GM18508 (cell line): Measurements from ENCODE around the gene DCDC2B.

Source experiments
- ATAC-seq: cut with Tn5 transposase; IDR thresholded peaks from one replicate; pipeline ENCODE4 v1.9.1; 2021; ENCODE audit warnings: moderate number of reproducible peaks; ENCODE audit not compliant: insufficient read depth, unreplicated experiment

The DCDC2B gene

GRCh38 chr1:32195972-32196823 is 12.7 kb upstream of the DCDC2B start:
- no peak for ATAC-seq

DNA sequence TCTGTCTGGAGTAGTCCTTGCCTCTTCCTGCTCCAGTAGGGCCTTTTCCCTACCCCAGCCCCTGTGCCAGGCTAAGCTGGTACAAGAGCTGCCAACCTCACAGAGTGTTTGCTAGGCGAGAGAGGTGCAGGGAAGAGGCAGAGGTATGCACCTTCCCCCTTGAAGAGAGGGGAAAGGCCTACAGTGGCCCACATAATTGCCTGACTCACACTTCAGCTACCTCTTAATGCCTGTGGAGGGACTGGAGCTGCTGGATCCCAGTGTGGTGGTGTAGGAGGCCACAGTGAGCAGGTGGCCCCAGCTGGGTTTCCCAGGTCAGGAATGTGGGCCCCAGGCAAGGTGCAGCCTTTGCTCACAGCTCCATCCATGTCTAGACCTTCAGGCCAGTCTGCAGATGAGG is 11.8 kb upstream of the DCDC2B start:
- ATAC-seq: no peak

DNA sequence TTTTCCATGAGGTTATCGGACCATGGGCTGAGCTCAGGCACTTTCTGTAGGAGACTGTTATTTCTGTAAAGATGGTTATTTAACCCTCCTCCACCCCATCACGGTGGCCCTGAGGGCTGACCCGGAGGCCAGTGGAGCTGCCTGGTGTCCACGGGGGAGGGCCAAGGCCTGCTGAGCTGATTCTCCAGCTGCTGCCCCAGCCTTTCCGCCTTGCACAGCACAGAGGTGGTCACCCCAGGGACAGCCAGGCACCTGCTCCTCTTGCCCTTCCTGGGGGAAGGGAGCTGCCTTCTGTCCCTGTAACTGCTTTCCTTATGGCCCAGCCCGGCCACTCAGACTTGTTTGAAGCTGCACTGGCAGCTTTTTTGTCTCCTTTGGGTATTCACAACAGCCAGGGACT is 11.1 kb upstream of the DCDC2B start:
- ATAC-seq: no peak

DNA sequence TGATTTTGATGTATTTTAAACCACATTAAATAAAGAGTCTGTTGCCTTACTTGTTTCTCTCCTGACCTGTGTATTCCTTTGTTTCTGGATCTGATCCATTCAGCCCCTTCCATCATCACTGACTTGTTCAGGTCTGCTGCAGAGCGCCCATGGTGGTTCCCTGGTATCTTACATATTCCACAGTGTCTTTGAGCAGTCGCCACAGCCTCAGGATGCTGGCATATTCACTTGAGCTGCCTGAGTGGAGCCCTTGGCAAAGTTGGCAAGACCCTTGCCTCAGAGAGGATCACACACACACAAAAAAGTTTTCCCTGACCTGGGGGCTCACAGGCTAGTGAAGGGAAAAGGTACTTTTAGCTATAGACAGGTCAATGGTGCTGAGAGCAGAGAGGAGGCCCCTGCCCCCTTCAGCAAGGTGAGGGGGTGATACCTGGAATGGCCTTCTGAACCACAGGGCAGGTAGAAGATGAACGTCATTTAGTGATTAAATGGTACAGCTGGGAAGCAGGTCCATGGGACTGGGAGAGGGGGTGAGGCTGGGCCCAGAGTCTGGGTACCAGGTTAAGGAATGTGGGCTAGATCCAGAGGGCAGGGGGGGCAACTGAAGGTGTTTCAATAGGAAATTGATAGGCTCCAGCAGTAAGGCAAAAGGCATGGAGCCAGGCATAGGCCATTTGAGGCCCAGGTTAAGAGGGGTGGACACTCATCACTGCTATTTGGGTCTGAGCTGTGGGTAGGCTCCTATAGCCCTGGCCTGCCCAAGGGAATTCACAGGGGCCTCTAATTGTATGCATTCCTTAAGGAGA is 10.4 kb upstream of the DCDC2B start:
- no peak for ATAC-seq

DNA sequence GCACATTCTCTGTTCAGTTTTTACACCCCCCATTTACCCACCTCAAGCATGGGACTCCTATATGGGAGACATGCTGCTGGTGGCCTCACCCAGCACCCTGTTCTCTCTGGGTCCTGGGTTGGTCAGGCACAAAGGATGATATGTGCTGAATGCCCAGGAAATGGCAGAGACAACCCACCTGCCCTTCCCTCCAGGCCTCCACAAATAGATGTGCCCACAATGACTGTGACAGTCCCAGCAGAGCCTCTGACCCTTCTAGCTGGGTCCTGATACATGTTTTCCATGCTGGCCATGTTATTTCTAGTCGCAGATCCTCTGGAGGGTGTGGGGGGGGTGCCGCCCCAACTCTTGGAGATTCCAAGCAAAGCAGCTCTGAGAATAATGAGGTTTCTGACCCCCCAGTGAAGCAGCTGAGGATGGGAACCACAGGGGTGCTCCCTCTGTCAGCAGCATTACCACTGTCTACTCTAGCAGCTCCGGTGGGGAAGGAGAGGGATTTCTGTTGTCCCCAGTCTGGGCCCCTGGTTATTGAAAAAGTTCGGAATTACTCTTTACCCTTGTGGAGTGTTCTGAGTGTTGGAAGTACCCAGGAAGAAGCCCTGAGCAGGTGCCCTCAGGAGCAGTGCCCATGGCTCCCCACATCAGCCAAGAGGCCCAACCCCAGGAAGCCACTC is 9.7 kb upstream of the DCDC2B start:
- no peak for ATAC-seq

DNA sequence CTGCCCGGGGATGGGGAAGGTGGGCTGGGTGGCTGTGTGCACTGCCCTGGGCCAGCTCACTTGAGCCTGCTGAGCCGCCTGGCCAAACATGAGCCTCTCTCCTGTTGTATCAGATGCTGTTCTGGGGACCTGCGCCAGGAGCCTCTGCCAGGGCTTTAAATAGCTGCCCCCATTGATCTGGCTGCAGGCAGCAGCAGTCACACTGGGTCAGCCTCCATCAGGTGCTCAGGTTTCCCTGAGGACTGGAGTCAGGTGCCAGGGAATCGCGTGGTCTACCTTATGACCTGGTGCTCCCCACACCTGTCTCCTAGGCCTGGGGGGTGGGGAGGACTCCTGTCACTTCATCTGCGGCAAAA is 9.2 kb upstream of the DCDC2B start:
- no peak for ATAC-seq

GRCh38 chr1:32200226-32201010 is 8.5 kb upstream of the DCDC2B start, which contains the start of gene CCDC28B:
Gene CCDC28B, plus strand, starts transcription at chr1:32200595. Its CDS starts 1,341 bp downstream, at chr1:32201936.
- ATAC-seq: no peak

GRCh38 chr1:32201011-32201855 is 7.7 kb upstream of the DCDC2B start:
- ATAC-seq: no peak

DNA sequence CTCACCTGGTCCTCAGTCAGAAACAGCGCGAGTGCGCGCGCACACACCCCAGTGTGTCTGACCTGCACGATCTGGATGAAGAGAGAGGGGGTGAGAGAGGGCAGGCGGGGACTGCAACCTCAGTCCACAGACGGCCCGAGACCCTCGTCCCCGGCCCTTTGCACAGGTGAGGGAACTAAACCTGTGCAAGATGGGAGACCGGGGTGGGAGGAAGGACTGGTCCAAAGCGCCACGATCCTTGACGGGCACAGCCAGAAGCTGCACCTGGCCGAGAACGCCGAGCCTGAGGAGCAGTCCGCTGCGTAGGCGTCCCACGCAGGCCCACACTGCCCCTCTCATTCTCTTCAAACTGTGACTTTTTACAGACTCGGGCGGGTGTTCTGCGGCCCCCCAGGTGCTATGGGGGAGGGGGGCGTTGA is 3.9 kb upstream of the DCDC2B start:
- no peak for ATAC-seq

DNA sequence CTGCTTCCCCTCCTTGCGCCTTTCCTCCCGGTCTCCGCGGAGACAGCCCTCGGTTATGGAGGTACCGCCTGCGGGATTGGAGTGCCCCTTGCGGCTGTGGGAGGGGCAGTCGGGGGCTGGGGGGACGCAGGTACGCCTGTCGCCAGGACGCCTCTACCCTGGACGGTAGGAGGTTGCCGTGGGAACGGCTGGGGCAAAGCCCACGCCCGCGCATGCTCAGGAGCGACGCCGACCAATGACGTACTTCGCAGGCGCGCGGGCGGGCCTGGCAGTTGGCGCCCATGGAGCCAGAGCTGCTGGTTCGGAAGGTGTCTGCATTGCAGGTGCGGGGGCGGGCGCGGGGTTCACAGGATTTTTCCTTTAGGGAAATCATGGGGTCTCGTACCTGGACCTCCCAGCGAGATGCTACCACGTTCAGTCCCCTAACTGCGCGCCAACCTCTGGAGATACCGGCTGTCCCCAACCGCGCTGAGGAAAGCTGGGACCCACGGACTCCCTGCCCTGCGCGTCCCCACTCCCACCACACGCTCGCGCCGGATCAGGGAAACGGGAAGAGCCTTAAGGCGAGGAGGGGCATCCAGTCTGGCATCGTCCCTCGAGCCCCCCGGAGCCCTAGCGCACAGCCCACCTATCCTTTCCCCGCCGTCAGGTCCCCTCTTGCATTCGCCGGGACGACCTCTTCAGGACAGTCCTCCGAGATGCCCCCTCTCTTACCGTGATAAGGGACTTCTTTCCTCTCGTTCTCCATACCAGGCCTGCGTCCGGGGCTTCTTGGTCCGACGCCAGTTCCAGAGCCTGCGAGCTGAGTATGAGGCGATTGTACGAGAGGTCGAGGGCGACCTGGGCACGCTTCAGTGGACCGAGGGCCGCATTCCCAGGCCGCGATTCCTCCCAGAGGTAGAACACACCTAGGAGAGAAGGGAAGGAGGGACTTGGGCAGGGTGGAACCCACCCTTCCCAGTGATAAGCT is 3.2 kb upstream of the DCDC2B start, which contains the start of gene IQCC:
Gene IQCC (plus strand): TSS at position 271 of the 970 bp plus-strand sequence. CDS start 11 bp downstream, at position 282.
- ATAC-seq: no peak

DNA sequence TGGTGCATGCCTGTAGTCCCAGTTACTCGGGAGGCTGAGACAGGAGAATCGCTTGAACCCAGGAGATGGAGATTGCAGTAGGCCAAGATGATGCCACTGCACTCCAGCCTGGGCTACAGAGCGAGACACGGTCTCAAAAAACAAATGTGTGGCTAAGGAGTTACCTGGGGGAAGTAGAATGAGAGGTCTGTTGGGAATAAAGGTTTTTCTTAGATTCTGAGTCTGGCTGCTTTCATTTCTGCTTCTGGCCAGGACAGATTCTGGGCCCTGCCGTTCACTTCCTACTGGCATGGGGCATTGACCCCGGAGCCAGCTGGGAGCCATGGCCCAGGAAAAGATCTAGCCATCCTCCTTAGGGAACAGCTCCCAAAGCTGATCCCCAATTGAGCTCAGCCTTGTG is 420 bp upstream of the DCDC2B start:
- no peak for ATAC-seq

DNA sequence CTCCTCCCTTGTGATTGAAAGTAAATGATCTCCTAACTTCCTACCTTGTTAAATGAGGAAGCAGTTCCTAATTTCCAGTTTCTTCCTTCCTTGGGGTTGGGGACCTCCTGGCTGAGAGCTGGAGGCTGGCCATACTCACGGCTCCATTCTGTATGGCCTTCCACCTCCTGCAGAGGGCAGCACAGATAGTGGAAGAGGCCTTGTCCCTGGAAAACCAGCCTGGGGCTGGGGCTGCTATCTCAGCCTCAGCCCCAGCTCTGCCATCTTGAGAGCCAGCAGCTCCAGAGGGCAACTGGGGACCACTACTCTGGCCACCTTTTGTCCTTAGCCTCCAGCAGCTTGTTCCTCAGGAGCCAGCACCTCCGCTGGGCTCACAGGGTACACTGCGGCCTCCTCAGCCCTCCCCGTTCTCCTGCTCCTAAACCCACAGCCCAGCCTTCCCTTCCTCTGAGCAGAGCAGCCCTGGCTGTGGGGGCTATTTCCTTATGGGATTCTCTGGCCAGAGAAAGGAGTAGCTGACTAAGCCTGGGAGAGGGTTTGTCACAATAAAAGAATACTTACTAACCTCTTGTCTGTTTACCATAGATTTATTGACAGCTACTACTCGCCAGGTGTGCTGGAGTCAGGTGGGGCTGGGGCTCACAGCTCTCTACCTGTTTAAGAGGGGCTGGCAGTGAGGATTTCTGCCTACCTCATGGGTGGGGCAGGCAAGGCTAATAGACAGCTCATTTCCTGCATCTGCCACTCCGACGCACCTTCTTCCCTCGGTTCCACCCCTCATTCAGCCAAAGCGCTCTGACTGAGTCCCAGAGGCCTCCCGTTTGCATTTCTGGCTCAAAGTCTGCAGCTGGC is 7.0 kb downstream of the DCDC2B start:
- no peak for ATAC-seq

DNA sequence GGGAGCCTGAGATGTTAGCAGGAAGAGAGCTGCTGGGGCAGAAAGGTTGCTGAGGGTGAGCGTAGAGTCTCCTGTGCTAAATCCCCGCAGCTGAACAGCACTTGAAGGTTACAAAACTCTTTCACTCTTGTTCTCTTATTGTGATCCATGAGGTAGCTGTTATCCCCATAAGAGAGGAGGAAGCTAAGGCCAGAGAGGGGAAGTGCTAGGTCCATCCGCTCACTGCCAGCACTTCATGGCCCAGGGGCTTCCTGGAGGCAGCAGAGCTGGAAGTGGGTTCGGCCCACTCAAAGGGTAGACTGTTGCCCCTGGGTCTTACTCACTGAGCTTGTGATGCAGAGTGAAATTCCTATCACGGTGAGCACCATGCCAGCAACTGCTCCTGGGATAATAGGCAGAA is 7.7 kb downstream of the DCDC2B start:
- no peak for ATAC-seq

- ATAC-seq: no peak
Measured at GRCh38 chr1:32219022-32219421, 10.1 kb downstream of the DCDC2B start.

- no peak for ATAC-seq
Measured at GRCh38 chr1:32220746-32221580, 12.1 kb downstream of the DCDC2B start.

DNA sequence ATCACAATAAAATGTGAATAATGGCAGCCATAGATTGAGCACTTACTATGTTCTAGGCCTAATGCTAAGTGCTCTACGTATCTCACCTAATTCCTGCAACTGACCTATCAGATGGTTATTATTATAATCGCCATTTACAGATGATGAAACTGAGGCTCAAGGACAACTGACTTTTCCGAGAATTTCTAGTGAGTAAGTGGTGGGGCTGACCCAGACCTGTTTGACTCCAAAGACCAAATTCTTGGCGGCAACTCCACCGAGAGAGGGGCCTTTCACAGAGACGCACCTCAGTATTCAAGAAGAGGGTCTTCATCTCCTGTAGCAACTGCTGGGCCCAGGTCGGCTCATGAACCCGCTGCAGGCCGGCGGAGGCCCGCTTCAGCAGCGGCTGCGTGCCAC is 12.7 kb downstream of the DCDC2B start:
- no peak for ATAC-seq
